NCI-H1694 (cell line): Measurements from ENCODE around the gene DBR1.
"Not testable (repeated sequence)": the region's sequence is repeated elsewhere in the genome, so short reads cannot be mapped to it uniquely, and the experiment has no call there.

Experiments
- DNase-seq: peaks from one replicate; lab custom pipeline; 2025; lab: John Stamatoyannopoulos, UW

Gene DBR1

DNA sequence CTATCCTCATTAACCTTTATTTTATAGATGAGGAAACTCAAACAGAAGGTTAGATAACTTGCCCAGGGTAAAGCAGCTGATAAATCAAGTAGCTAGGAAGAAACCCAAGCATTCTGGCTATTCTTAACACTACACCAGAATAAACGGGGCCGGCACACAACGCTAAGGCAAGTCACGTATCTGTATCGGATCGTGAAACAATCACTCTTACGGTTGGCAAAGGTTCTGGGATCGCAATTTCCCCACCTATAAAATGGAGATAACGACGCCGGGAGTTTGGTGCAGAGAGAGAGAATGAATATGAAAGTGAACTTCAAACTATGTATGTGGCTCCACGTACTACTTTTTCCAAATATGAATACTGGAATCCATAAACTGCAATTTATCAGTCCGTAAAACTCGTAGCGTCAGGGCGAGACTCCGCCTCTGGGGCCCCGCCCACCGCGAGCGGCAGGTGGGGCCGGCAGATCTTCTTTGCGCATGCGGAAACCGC, 12.1 kb upstream of the DBR1 start:
- peak; percentile 83 for DNase-seq

DNA sequence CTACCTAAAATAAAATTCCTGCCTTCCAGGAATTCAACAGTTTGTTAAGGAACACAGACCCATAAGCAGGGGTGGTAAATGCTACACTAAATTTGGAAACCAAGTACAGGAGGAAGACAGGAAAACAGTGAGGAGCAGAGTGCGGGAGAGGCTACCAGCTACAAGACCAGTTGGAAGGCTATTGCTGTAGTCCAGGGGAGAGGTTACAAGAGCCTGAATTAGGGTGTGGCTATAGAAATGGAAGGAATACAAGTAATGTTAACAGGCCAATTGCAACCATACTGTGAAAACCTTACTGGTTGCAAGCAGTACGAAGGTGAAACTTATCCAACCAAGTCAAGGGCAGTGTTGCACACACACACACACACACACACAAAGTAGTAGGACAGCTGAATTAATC, 11.5 kb upstream of the DBR1 start:
- no peak for DNase-seq

DNA sequence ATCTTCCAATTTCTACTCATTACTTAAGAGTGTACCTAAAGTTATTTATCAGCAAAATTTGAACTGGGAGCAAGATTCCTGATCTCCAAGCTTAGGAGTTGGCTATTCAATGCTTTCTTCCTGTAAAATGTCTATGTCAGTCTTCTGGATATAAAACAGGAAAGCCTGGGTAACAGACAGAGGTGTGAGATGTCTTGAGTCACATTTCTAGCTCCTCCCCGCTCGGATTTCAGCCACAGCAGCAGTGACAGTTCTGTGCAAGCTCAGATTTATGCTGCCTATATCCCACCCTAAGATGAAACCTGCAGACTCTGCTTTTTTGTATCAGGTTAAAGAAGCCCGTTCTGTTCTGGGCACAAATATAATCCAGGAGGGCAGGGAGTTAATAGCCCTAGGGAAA, 10.3 kb upstream of the DBR1 start:
- no peak for DNase-seq

DNA sequence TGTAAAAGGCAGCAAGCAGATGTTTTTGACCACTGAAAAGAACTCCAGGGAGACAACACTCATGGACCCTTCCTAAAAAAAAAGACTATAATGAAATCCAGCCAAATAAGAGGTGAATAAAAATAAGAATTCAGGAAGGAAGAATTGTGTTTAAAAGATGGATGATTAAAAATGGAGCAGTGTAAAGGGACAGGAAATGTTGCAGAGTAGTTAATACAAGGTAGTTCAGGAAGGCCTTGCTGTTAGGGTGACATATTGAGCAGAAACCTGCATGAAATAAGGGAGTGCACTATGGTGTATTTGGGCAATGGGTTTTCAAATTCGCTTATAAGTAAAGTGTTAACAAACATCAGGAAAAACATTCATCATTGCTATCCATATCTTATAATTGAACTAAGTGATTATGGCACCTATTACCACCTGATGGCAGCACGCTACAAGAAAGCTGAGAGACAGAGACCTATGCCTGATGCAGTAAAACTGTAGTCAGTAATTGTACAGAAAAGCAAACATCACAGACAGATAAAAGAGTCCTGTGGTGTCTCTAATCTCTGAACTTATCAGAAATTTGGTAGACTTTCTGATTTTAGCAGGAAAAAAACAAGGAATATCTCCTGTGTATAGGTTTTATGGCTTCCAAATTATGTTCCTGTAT, 5.8 kb upstream of the DBR1 start:
- peak; percentile 61 for DNase-seq

DNA sequence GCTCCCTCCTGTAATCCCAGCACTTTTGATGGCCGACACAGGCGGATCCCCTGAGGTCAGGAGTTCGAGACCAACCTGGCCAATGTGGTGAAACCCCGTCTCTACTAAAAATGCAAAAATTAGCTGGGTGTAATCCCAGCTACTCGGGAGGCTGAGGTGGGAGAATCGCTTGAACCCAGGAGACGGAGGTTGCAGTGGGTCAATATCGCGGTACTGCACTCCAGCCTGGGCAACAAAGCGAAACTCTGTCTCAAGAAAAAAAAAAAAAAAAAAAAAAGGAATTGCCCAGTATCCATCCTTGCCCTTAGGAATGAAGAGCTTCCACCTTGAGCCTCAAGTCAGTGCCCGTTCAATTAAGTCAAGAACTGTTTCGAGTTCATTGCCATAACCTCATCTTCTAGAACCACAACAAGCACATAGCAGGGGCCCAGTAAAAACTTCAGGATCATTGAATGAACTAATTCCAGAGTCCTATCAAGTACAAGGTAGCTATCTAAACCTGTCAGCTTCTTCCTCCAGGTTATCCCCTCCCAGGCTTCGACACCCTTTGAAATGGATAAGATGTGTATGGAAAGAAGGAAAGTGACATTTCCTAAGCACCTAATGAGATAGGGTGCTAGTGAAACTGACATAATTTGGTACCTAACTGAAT, 826 bp downstream of the DBR1 start:
- no peak for DNase-seq

DNA sequence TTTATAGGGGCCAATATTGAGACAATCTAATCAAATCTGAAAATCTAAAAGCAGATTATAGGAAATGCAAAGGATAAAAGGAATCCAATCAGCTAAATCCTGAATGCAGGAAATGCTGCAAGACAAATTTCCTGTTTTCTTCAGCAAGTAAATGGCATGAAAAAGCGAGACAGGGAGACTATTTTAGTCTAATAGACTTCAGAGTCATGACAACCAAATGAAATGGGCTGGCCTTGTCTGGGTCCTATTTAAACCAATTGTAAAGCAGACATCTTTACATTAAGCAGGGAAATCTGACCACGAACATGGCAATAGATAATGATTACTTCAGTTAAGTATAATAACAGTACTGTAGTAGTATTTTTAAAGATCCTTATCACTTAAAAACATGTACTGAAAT, 2.1 kb downstream of the DBR1 start:
- DNase-seq: no peak

DNA sequence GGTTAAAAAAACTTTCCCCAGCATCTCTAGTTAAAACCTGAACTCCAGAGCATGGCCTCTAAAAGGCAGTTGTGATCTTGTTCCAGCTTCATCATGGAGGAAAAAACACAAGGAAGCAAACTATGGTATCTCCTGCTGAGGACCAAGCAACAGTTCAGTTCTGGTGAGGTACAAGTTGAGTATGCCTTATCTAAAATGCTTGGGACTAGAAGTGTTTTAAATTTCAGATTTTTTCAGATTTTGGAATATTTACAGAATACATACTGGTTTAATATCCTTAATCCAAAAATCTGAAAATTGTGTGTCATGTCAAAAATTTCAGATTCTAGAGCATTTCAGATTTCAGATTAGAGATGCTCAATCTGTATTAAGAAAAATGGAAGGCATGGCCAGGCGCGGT, 9.7 kb downstream of the DBR1 start:
- DNase-seq: no peak

DNA sequence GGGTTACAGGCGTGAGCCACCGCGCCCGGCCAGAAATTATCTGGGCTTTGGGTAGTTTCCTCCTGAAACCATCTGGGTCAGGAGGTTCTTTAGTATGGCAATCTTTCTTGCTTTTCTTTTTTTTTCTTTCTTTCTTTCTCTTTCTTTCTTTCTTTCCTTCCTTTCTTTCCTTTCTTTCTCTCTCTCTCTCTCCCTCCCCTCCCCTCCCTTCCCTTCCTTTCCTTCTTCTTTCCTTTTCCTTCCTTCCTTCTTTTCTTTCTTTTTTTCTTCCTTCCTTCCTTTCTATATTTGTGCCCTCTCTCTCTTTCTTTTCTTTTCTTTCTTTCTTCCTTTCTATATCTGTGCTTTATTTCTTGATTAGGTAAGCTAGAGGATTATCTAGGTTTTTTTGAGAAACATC, 17.0 kb downstream of the DBR1 start:
- DNase-seq: no peak

DNA sequence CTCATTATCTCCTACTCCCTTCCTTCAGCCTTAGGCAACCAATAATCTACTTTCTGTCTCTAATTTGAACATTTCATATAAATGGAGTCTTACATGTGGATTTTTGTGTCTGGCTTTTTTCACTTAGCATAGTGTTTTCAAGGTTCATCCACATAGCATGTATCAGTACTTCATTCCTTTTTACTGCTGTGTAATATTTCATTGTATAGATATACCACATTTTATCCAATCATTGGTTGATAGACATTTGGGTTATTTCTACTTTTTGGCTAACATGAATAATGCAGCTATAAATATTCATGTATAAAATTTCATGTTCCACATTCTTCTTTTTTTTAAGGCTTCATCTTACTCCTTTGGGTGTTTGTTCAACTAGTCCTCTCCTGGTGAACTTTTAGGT, 20.2 kb downstream of the DBR1 start:
- no peak for DNase-seq

DNA sequence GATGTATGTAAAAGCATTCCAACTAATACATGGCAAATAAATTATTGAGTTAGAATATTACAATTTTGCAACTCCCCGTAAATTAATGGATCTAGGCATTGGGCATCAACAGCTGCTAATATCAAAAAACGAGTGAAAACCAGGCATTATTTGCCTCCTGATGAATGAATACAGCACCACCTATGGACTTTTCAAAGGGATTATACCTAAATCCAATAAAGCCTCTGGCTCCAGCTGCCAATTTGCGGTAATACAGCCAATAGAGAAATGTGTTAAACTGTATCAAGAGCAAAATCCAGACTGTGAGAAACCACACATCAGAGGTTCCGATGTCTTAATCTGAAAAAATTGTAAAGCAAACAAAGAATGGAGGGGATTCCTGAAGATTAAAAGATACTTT, 26.2 kb downstream of the DBR1 start:
- no peak for DNase-seq

DNA sequence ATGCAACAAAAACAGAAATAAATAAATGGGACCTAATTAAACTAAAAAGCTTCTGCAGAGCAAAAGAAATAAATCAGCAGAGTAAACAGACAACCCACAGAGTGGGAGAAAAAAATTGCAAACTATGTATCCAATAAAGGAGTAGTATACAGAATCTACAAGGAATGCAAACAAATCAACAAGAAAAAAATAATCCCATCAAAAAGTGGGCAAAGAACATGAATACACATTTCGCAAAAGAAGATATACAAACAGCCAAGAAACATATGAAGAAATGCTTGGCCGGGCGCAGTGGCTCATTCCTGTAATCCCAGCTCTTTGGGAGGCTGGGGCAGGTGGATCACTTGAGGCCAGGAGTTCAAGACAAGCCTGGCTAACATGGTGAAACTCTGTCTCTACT, 32.5 kb downstream of the DBR1 start:
- DNase-seq: not testable (repeated sequence)

DNA sequence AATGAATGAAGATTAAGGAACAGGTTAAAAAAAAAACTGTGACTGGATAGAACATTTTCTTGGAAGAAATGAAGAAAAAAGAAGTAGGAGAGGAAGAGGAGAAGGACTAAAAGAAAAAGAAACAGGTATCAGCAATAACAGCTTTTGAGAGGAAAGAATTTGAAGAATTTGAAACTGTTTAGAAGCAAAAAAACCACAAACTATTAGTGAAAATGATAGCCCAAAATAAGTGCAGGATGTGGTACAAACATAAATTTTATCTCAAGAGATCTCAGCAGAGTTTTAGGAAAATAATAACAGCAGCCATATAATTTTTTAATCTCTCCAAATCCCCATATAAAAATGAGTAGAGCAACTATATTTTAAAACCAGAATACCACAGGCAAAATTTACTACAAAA, 33.8 kb downstream of the DBR1 start:
- no peak for DNase-seq

DNA sequence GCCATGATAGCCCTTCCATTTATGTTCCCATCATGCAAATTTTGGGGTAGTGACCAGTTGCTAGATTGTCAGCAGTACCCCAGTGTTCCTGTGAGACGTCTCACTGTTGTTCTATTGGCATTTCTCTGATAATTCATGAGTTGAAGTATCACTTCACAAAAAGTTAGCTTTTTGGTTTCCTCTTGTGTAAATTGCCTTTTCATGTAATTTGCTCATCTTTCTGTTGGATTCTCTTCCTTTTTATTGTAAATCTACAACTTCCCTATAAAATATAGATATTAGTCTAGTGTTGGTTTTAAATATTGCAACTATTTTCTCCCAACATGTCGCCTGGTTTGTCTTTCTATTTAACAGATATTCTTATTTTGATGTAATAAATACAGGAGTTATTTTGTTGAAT, 35.0 kb downstream of the DBR1 start:
- DNase-seq: no peak

DNA sequence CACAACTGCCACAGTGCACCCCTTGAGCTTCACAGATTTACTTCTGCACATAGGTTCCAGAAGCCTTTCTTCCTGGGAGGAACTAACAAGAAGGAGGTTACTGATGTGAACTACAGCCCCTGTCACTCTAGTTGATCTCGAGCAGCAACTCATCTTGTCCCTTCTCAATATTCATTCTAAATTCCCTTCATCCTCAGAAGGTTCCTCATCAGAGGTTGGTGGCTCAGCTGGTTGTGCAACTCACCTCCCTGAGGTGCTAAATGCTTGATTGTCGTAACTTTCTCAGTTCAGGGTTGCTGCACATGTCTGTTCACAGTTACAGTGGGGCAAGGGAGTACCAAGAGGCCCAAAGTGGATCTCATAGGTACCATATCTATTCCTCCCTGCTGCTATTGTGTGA, 36.9 kb downstream of the DBR1 start:
- DNase-seq: no peak

DNA sequence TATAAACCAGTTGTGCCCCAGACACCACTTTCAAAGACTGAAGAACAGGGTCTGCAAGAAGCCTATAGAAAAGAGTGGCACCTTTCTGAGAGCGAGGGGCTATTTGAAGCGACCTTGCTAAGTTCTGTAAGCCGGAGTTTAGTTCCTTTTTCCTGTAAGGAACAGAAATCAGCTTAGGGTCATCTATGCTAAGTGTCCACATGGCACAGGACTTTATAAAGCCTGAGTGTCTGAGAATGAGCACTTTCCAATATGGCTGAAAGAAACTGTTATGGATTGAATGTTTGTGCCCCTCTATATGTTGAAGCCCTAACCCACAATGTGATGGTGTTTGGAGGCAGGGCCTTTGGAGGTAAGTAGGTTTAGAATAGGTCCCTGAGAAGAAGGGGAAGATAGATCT, 38.5 kb downstream of the DBR1 start:
- no peak for DNase-seq

DNA sequence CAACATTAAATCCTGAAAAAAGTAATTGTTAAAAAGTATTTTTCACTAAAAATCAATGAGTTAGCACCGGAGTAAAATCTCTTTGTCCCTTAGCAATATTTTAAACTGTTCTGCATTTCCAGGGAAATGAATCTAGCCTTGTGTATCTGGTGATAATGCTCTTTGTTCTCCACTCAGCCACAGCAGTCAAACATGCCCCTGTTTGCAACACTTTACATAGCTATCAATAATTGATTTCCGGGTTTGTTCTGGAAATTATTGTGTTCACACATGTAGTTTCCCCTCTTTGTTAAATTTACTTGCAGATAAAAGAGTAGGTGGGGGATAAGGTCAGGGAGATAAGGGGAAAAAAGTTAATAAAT, 38.9 kb downstream of the DBR1 start:
- DNase-seq: no peak

DNA sequence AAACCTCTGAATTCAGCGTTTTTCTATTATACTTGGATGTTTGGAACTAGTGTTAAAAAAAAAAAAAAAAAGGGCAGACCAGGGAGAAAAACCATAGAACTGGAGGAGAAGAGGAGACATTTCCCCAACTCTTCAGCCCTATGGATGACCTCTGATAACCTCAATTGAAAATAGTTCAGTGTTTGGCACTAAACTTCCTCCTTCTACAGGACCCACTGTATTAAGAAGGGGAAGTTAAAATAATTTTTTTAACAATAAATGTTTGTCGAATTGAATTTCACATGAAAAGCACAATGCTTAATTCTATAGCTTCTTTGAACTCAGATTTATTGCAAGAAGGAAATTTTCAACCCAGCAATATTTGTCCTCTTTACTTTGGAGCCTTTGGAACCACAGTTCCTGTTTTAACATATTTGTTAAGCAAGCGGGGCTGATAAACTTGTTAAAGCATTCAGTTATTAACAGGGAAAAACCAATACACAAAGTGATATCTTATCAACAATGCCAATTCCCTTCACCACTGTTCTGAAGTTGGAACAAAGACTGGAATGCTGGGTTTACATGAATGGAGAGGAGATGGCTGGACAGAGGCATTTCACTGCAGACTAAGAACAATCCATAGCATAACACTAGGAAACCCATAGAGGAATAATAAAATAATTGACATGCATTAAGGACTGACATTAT, 39.4 kb downstream of the DBR1 start:
- DNase-seq: no peak

DNA sequence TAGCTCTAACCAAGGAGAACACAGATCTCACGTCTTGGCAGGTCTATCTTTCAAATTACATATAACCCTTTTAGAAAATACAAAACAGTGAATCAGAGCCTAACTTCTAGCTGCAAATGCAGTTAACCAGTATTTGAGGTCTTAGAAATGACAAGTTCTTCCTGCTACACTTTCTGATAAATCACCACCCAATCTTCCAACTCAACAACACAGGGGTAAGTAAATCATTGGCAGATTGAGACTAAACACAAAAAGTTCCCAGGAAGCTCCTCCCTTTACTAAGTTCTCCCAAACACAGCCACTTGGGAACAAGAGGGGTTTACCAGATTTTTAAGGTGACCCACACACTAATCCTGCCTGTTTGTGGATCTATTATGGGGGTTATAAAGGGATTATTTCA, 42.5 kb downstream of the DBR1 start, which contains the start of gene A4GNT:
TSS of gene A4GNT (minus strand) at position 152 of the 400 bp plus-strand sequence. CDS start 1,134 bp downstream, outside the sequence.
- no peak for DNase-seq

DNA sequence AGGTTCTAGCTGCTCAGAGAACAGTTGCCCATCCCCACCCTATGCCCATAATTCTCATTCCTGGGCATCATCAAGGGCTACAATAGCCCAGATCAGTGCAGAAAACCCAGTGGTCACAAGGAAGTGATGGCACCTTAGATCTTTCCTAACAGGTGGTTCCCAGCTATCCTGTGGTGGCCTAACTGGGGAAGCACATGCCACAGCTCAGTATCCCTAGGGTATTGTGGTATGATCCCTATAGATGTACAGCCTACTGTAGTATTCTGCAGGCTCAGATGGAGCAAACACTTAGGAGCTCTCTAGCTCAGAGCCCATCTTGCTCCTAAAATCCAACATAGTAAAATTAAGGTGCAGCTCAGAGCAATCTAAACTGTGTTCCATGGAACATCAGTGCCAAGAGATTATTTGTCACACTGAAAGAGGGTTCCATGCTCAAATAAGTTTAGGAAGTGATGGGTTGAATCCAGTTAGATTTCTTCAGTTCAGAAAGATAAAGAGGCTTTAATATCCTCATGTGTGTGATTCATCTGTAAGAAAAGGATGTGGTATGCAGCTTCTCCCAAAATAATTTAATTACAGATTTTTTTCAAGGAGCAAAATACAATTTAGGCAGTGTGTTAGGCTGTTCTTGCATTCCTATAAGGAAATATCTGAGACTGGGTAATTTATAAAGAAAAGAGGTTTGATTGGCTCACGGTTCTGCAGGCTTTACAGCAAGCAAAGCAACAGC, 46.9 kb downstream of the DBR1 start:
- no peak for DNase-seq

DNA sequence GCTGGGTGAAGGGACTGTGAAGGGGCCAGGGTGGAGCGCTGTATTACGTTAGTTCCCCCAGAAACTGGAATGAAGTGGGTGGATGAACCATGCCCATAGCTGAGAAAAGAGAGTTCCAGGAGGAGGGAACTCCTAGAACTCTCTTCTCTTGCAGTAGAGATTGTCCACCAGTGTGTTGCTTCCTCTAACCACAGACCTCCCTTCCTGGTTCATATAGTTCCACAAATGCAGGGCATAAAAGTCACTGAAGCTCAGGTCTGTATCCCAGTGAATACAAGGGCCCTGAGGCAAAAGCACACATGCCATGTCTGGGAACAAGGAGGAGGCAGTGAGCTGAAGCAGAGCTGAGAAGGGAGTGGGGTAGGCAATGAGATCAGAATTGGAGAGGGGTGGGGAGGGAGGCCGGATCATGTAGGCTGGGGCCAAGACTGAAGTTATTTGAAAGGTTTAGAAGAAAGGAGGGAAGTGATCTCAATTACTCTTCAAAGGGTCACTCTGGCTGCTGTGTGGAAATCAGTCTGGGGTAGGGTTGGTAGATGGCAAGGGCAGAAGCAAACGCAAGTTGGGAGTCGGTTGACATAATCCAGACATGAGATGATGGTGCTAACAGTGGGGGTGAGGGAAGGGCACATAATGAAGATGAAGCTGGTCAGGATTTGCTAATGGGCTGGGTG, 49.0 kb downstream of the DBR1 start:
- DNase-seq: no peak

DNA sequence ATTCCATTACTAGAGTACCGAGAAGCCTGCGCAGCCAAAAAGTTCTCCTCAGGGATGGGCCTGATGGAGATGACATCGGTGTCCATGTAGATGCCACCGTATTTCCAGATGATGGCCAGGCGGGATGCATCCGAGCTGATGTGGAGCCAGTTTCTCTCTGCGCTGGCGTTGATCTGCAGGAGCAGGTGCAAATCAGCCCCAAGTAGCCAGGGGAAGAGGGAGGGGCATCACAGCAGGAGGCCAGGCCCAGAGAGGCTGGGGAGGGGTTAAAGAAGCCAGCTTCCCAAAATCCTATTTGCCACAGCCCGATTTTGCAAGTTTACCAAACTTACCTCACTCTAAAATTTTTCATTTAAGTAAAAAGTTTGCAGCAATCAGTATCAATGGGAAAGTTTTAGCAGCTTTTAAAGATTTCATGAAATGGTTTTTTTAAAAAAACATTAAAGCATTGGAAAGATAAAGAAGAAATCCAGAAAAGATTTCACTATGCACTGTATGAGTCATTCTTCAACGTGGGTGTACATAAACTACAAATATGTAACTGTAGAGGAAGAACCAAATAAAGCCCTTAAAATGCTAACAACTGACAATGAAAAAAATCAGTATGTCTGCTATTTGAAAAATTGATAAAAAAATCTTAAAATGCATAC, 49.9 kb downstream of the DBR1 start:
- DNase-seq: no peak

DNA sequence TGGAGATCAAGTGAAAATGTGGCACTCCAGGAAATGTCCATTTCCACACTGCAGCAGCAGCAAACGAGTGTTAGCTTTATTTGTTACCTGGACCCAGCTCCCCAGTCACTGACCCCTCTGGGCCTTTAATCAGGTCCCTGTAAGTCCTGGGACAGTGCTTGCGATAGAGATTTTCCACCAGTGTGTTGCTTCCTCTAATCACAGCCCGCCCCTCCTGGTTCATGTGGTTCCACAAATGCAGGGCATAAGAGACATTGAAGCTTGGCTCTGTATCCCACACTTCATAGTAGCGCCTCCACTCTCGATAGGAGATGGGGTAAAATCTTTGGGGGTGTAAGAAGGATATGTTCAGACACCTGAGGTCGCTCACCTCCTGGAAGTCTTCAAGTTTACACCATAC, 50.5 kb downstream of the DBR1 start:
- no peak for DNase-seq
